Neural cell (in vitro differentiated cells): Measurements from ENCODE around the gene PKP3.

Experiments used
- CTCF ChIP-seq: fragments of 450-650 bp; IDR thresholded peaks from 2 replicates; pipeline ENCODE4 v1.5.1; 2014; ENCODE audit warnings: antibody characterized with exemption, mild to moderate bottlenecking, moderate library complexity; ENCODE audit not compliant: poor library complexity, severe bottlenecking
- EP300 ChIP-seq: fragments of 450-650 bp; conservative IDR thresholded peaks from 2 replicates; pipeline ENCODE4 v1.6.1; 2014; ENCODE audit warnings: antibody characterized with exemption, mild to moderate bottlenecking, moderate library complexity; ENCODE audit not compliant: poor library complexity, severe bottlenecking
- EZH2 ChIP-seq: fragments of 200-600, 300-800 bp; shearing (Covaris generic), sonication (generic); IDR thresholded peaks from 2 replicates; pipeline ENCODE4 v1.6.1; 2014; ENCODE audit warnings: antibody characterized with exemption, low read length, borderline replicate concordance, mild to moderate bottlenecking; ENCODE audit not compliant: insufficient read depth, poor library complexity, severe bottlenecking
- MXI1 ChIP-seq: fragments of 450-650 bp; conservative IDR thresholded peaks from 2 replicates; pipeline ENCODE4 v1.6.1; 2014; ENCODE audit warnings: antibody characterized with exemption, mild to moderate bottlenecking; ENCODE audit not compliant: poor library complexity, severe bottlenecking
- POLR2AphosphoS5 ChIP-seq: IDR thresholded peaks from 2 replicates; pipeline ENCODE4 v1.6.1; 2012
- RAD21 ChIP-seq: fragments of 450-650 bp; conservative IDR thresholded peaks from 2 replicates; pipeline ENCODE4 v1.6.1; 2014; ENCODE audit warnings: antibody characterized with exemption, mild to moderate bottlenecking, moderate library complexity
- REST ChIP-seq: IDR thresholded peaks from 2 replicates; pipeline ENCODE4 v1.6.1; 2012; ENCODE audit warnings: borderline replicate concordance
- SMC3 ChIP-seq: fragments of 450-650 bp; conservative IDR thresholded peaks from 2 replicates; pipeline ENCODE4 v1.6.1; 2014; ENCODE audit warnings: antibody characterized with exemption, mild to moderate bottlenecking, moderate library complexity; ENCODE audit not compliant: poor library complexity
- TAF1 ChIP-seq: IDR thresholded peaks from 2 replicates; pipeline ENCODE4 v1.6.1; 2012; ENCODE audit warnings: low read depth

GRCh38 chr11:375065-376025 is 18.7 kb upstream of the PKP3 start:
- TF ChIP-seq EP300 (no peak), TAF1 (no peak), REST (no peak), SMC3 (no peak), CTCF (no peak), MXI1 (no peak), RAD21 (no peak), EZH2 (no peak), POLR2AphosphoS5 (no peak)
